ENCODE results near the gene LRMDA. TPM values are rescaled to one million over a fixed set of nuclear protein-coding genes. Genes with fewer than 3 reads are reported as not detected.

The LRMDA gene
- total and polyA plus RNA-seq, 10 of the 15 experiments (the other 5 are each of a cell fraction or from before 2014, with no cell fraction given): 0.07 to 0.54 (median 0.29) TPM; not detected in 4

DNA sequence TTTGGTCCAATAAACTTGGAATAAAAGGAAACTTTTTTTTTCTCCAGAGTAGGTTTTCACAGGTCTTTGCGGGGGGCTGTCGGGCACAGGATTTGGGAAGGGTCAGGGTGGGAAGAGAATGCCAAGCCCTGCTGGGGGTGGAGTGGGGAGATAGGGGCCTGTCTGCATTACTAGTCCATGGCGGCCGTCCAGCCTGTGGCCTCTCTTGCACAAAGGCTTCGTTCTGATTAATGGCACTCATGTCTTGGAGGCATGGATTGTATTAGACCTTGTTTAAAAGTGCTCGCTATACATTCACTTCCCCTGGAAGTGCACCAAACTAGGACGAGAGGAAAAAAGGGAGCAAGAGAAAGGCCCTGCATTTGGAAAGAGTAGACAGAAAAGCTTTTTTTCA is 37.2 kb downstream of the LRMDA start:
- ChIA-PET POLR2A (no interaction called here), RAD21 (ENCODE audit: unreplicated experiment) (no interaction called here), SMC1A (ENCODE audit: uncharacterized antibody, unreplicated experiment) (no interaction called here), CTCF (no interaction called here)
- Histone ChIP-seq H3K4me2 (ENCODE audit: control insufficient read depth, insufficient read depth) (no peak overlapping the region), H3K36me3 (ENCODE audit: control insufficient read depth in 2 of 2, insufficient read depth in 2 of 2, low read length in 1 of 2) (no peaks in the 10 kb centered on the region), H2AFZ (ENCODE audit: control insufficient read depth, low read depth, low read length) (no peak overlapping the region), H3K4me1 (ENCODE audit: control insufficient read depth, insufficient read depth, low read length) (no peaks in the 10 kb centered on the region), H3K27me3 (replicated peaks in 1 of 2; ENCODE audit: control insufficient read depth in 2 of 2, insufficient read depth in 2 of 2, low read length in 1 of 2) (peaks cover 0 to 1% of the 10 kb centered on the region in 2 experiments; a peak in 2 of 4 replicates), H3K4me3 (no peak overlapping the region), H4K20me1 (ENCODE audit: control insufficient read depth, insufficient read depth) (no peaks in the 10 kb centered on the region), H3K9ac (ENCODE audit: control insufficient read depth, insufficient read depth, low read length) (no peak overlapping the region), H3K9me3 (replicated peaks; ENCODE audit: control insufficient read depth, insufficient read depth, low read length) (no peaks in the 10 kb centered on the region; the same call in 2 of the 3 replicates), H3K27ac (ENCODE audit: control insufficient read depth, insufficient read depth) (no peak overlapping the region), H3K79me2 (ENCODE audit: control insufficient read depth, insufficient read depth, low read length) (no peaks in the 10 kb centered on the region)
- no peak for TF ChIP-seq POLR2AphosphoS2 (IDR thresholded peaks at IDR 0.05; ENCODE audit: low read depth, low read length)
- TF ChIP-seq, protein P1, sequence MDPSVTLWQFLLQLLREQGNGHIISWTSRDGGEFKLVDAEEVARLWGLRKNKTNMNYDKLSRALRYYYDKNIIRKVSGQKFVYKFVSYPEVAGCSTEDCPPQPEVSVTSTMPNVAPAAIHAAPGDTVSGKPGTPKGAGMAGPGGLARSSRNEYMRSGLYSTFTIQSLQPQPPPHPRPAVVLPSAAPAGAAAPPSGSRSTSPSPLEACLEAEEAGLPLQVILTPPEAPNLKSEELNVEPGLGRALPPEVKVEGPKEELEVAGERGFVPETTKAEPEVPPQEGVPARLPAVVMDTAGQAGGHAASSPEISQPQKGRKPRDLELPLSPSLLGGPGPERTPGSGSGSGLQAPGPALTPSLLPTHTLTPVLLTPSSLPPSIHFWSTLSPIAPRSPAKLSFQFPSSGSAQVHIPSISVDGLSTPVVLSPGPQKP (IDR thresholded peaks at IDR 0.05; ENCODE audit: low read depth, low read length): no peak
- TF ChIP-seq, protein P2, sequence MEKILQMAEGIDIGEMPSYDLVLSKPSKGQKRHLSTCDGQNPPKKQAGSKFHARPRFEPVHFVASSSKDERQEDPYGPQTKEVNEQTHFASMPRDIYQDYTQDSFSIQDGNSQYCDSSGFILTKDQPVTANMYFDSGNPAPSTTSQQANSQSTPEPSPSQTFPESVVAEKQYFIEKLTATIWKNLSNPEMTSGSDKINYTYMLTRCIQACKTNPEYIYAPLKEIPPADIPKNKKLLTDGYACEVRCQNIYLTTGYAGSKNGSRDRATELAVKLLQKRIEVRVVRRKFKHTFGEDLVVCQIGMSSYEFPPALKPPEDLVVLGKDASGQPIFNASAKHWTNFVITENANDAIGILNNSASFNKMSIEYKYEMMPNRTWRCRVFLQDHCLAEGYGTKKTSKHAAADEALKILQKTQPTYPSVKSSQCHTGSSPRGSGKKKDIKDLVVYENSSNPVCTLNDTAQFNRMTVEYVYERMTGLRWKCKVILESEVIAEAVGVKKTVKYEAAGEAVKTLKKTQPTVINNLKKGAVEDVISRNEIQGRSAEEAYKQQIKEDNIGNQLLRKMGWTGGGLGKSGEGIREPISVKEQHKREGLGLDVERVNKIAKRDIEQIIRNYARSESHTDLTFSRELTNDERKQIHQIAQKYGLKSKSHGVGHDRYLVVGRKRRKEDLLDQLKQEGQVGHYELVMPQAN (conservative IDR thresholded peaks at IDR 0.05): no peak
- TF ChIP-seq NRF1 (conservative IDR thresholded peaks at IDR 0.05; ENCODE audit: low read depth, low read length): no peak
- TF ChIP-seq, protein P3, sequence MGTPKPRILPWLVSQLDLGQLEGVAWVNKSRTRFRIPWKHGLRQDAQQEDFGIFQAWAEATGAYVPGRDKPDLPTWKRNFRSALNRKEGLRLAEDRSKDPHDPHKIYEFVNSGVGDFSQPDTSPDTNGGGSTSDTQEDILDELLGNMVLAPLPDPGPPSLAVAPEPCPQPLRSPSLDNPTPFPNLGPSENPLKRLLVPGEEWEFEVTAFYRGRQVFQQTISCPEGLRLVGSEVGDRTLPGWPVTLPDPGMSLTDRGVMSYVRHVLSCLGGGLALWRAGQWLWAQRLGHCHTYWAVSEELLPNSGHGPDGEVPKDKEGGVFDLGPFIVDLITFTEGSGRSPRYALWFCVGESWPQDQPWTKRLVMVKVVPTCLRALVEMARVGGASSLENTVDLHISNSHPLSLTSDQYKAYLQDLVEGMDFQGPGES (IDR thresholded peaks at IDR 0.05): no peak
- no peak for TF ChIP-seq ASH2L (IDR thresholded peaks at IDR 0.05; ENCODE audit: borderline replicate concordance, low read depth)
- no peak for TF ChIP-seq POU2F2 (IDR thresholded peaks at IDR 0.05; ENCODE audit: borderline replicate concordance, low read depth, low read length)
- no peak for TF ChIP-seq WRNIP1 (IDR thresholded peaks at IDR 0.05; ENCODE audit: borderline replicate concordance, low read depth, low read length)
- TF ChIP-seq, protein P4, sequence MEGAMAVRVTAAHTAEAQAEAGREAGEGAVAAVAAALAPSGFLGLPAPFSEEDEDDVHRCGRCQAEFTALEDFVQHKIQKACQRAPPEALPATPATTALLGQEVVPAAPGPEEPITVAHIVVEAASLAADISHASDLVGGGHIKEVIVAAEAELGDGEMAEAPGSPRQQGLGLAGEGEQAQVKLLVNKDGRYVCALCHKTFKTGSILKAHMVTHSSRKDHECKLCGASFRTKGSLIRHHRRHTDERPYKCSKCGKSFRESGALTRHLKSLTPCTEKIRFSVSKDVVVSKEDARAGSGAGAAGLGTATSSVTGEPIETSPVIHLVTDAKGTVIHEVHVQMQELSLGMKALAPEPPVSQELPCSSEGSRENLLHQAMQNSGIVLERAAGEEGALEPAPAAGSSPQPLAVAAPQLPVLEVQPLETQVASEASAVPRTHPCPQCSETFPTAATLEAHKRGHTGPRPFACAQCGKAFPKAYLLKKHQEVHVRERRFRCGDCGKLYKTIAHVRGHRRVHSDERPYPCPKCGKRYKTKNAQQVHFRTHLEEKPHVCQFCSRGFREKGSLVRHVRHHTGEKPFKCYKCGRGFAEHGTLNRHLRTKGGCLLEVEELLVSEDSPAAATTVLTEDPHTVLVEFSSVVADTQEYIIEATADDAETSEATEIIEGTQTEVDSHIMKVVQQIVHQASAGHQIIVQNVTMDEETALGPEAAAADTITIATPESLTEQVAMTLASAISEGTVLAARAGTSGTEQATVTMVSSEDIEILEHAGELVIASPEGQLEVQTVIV (IDR thresholded peaks at IDR 0.05; ENCODE audit: borderline replicate concordance, partially characterized antibody): no peak
- TF ChIP-seq ZNF24 (IDR thresholded peaks at IDR 0.05): no peak
- no peak for TF ChIP-seq ZZZ3 (IDR thresholded peaks at IDR 0.05; ENCODE audit: control insufficient read depth, insufficient read length, low read depth)
- no peak for TF ChIP-seq SIN3A (IDR thresholded peaks at IDR 0.05; ENCODE audit: low read depth, low read length)
- TF ChIP-seq EP300 (IDR thresholded peaks at IDR 0.05; ENCODE audit: borderline replicate concordance in 1 of 2, control insufficient read depth in 1 of 2, low read depth in 2 of 2, low read length in 2 of 2): no peak
- TF ChIP-seq RFX5 (IDR thresholded peaks at IDR 0.05; ENCODE audit: low read depth, low read length): no peak
- no peak for TF ChIP-seq SMAD5 (IDR thresholded peaks at IDR 0.05; ENCODE audit: low read depth)
- TF ChIP-seq CBX3 (IDR thresholded peaks at IDR 0.05; ENCODE audit: borderline replicate concordance, low read depth): no peak
- no peak for TF ChIP-seq NFYB (IDR thresholded peaks at IDR 0.05; ENCODE audit: insufficient read depth, low read depth, low read length)
- no TSS peak for BruUV-seq (replicated peaks)
- FAIRE-seq (no peak), DNase-seq (ENCODE audit: low read depth, low spot score) (no peak), ATAC-seq (no peak)
- intact Hi-C loops (cut with micrococcal nuclease; ENCODE audit: unreplicated experiment): no loop called here
- 35% methylated on average over 7 of the region's 7 CpGs for WGBS (ENCODE audit: insufficient coverage, insufficient replicate concordance, low lambda C conversion rate, missing lambda C conversion rate)
- in situ Hi-C loops (cut with MboI): no loop called here

Data from GM12878 (cell line).